Activated CD8-positive, alpha-beta memory T cell treated with anti-CD3 and anti-CD28 coated beads, Interleukin-2, amount 50 U/mL, for 24 hours (primary cell): Measurements from ENCODE around the gene SACM1L.

Source experiments
- DNase-seq: peaks from one replicate; pipeline ENCODE4 v3.0.0-alpha.2; 2020; ENCODE audit errors: extremely low read depth

Gene SACM1L, protein sequence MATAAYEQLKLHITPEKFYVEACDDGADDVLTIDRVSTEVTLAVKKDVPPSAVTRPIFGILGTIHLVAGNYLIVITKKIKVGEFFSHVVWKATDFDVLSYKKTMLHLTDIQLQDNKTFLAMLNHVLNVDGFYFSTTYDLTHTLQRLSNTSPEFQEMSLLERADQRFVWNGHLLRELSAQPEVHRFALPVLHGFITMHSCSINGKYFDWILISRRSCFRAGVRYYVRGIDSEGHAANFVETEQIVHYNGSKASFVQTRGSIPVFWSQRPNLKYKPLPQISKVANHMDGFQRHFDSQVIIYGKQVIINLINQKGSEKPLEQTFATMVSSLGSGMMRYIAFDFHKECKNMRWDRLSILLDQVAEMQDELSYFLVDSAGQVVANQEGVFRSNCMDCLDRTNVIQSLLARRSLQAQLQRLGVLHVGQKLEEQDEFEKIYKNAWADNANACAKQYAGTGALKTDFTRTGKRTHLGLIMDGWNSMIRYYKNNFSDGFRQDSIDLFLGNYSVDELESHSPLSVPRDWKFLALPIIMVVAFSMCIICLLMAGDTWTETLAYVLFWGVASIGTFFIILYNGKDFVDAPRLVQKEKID

GRCh38 chr3:45688882-45689786 is at the start of gene SACM1L:
TSS of gene SACM1L (plus strand) at chr3:45689396. CDS start at chr3:45689466, 70 bp downstream.
- DNase-seq = peak; percentile 93

DNA sequence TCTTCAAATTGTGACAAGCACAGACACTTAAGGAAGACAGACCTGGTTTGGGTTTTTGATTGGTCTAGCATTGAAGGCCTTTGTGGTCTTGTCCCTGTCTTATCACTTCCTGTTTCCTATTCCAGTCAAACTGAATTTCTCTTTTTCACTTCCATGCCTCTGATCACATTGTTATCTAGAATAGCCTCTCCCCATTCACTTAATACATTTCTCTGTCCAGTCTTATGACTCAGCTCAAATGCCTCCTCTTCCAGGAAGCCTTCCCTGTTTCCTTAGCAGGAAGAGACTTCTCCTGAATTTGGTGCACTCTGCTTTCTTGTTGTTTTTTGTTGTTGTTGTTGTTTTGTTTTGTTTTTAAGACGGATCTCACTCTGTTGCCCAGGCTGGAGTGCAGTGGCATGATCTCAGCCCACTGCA is 49.1 kb upstream of the SACM1L start:
- no peak for DNase-seq

DNA sequence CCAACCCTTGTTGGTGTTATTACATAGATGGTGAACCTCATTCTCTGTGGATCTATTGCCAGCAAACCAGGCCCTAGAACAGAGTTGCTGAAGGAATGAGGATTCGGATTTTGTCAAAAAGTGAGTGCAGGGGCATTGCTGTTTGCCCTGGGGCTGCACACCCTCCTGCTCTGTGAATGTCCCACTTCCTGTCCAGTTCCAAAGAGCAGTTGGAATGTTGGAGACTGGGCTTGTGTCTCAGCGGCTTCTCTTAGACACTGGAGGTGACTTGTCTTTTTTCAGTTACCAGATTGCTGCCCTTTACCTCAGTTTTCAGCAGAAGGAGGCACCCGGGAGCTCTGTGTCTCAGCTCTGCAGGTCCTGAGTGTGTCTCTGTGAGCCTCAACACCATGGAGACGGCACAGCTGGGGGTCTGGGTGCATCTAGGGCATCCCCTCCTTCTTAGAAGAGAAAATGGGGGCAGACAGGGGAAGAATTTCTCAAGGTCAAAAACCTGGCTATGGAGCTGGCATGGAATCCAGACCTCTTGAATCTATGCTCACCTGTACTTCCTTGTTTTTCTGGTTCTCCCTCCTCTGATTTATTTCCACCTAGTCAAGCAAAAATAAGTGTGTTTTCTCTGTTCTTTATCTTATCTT is 48.4 kb upstream of the SACM1L start:
- no peak for DNase-seq

DNA sequence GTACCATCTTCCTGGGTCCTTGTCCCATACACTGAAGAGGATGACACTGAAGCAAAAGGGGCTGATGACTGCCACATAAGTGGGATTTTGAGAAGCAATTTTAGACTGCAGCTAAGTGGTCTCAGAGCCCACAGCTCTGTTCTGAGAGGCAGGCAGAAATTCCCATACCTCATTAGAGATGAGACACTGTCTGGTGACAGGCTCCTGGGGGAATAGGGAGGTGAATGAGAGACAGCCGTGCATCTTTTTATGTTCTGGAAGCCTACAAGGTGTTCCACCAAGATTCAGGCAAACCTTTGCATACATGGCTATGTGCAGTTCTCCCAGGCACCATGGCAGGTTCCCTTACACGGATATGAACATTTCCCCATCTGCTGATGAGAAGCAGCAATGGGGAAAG is 47.4 kb upstream of the SACM1L start:
- no peak for DNase-seq

DNA sequence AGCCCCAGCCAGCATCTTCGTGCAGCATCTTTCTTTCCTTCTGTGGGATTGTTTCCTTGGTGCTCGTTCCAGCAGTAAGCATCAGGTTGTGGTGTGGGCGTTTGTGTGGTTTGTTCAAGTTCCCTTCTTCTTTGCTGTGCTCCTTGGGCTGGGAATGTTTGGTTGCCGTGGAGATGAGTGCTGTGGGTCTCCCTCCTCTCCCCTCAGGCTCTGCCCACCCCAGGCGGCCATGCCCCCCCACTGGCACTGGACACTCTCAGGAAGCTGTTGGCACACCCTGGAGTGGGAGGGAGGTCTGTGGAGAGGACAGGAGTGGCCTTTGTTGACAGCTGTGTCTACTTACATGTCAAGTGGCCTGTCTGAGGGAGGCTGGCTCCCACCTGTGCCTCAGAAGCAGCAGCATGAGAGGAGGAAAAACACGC is 46.5 kb upstream of the SACM1L start:
- no peak for DNase-seq

- no peak for DNase-seq
Measured at GRCh38 chr3:45644063-45644790, 45.0 kb upstream of the SACM1L start.

- no peak for DNase-seq
Measured at GRCh38 chr3:45644791-45645201, 44.4 kb upstream of the SACM1L start.

GRCh38 chr3:45646051-45646585 is 43.1 kb upstream of the SACM1L start:
- no peak for DNase-seq

DNA sequence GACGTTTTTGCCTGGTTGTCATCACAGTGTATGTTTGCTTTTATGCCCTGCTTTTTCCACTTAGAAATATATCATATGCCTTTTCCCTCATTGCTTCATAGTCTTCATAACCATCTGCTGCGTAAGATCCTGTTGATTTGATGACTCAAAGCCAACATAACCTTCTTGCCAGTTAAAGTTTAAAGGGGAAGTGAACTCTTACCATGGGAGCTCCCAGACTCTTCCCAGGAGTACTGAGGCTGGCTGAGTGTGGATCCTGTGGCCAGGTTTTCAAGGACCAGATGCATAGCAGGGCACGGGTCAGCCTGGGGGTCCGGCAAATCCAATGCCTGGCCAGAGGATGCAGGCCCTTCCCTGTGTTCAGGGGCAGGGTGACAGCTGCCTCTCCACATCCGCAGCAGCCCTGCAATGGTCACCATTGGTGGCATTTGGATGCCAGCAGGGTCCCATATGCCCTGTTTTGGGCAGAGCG is 42.0 kb upstream of the SACM1L start:
- no peak for DNase-seq

DNA sequence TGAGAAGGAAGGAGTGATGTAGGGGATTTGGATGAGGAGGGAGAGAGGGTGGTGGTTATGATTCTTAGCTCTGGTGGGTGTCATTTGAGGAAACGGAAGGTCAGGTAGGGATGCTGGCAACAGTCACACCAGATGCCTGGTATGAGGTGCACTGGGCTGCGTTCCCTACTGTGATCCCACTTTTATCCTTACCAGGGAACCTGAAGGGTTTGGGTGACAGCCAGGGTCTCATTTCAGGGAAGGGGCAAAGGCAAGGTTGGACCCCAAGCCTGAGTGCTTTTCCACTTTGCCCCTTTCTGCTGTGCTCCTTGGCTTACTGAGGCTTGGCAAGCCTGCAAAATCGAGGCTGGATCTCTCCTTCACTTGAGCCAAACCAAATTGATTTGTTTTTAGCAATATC is 36.0 kb upstream of the SACM1L start:
- no peak for DNase-seq

DNA sequence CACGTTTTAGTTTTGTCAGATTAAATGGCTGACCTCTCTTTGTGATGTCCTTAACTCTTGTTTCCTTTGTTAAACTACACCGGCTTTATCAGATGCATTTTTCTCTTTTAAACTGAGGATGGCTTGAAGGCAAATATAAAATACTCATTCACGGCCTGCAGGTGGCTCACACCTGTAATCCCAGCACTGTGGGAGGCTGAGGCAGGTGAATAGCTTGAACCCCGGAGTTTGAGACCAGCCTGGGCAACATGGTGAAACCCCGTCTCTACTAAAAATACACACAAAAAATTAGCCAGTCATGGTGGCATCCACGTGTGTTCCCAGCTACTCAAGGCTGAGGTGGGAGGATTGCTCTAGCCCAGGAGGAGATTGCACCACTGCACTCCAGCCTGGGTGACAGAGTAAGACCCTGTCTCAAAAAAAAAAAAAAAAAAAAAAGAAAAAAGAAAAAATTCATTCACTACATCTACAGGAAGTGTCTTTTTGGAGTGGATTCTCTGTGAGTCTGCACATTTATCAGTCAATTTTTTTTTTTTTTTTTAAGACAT is 34.7 kb upstream of the SACM1L start:
- DNase-seq = no peak

GRCh38 chr3:45655906-45656305 is 33.3 kb upstream of the SACM1L start:
- no peak for DNase-seq

DNA sequence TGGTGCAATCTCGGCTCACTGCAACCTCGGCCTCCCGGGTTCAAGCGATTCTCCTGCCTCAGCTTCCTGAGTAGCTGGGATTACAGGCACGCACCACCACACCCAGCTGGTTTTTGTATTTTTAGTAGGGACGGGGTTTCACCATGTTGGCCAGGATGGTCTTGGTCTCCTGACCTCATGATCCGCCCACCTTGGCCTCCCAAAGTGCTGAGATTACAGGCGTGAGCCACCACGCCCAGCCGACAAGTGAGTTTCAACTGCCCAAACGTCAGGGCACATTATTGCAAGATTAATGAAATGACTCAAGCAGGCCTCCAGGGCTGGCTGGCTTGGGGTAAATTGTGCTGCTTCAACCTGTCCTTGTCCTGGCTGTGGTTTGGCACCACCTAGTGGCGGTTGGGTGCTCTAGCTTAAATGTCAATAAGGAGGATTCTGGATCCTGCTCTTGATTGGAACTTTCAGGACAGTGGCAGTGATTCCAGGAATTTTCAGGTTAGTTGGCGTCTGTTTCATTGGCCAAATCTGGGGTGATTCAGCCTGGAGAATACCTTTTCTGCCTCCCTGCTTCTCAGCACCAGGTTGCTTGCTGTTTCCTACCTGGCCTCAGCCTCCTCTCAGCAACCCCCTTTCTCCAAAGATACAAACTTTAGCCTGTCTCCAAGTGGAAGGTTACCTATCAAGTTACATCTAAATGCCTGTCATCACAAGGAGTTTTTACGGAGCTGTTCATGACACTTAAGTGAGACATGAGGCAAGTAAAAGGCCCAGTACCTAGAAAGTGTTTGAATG is 32.4 kb upstream of the SACM1L start:
- DNase-seq = peak; percentile 73

DNA sequence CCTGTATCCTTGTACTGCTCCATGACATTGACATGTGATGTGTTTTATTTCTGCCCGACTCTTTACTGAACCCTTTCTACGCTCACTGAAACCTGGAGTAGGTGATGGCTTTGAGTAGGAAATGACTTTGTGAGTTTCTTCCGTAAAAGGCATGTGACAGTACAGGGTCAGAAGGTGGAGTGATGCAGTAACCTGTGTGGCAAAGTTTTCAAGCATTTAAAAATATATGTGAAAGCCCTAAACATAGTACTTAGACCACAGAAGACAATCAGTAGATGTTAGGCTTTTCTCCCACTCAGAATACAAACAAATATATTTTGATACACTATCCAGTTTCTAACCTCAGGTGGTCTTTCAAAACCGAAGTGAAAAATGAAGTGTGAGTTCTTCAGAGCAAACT is 31.3 kb upstream of the SACM1L start:
- no peak for DNase-seq

- no peak for DNase-seq
Measured at GRCh38 chr3:45659661-45660566, 29.3 kb upstream of the SACM1L start.

DNA sequence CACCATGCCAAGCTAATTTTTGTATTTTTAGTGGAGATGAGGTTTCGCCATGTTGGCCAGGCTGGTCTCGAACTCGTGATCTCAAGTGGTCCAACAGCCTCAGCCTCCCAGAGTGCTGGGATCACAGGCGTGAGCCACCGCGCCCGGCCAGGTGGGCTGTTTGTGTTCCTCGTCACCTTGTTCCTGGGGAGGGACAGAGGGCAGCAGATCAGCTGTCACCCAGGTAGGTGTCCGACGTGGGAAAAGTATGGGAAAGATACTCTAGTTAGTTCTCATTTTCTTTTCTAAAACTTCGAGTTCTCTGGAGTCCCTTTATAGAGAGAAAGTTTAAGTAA is 28.7 kb upstream of the SACM1L start:
- DNase-seq = no peak

- peak; percentile 57 for DNase-seq
Measured at GRCh38 chr3:45664578-45664977, 24.6 kb upstream of the SACM1L start.

GRCh38 chr3:45665101-45665572 is 24.1 kb upstream of the SACM1L start:
- no peak for DNase-seq
